ENCODE measurements around the gene MDP1.
"Not testable (repeated sequence)": the region's sequence is repeated elsewhere in the genome, so short reads cannot be mapped to it uniquely, and the experiment has no call there.

The MDP1 gene

DNA sequence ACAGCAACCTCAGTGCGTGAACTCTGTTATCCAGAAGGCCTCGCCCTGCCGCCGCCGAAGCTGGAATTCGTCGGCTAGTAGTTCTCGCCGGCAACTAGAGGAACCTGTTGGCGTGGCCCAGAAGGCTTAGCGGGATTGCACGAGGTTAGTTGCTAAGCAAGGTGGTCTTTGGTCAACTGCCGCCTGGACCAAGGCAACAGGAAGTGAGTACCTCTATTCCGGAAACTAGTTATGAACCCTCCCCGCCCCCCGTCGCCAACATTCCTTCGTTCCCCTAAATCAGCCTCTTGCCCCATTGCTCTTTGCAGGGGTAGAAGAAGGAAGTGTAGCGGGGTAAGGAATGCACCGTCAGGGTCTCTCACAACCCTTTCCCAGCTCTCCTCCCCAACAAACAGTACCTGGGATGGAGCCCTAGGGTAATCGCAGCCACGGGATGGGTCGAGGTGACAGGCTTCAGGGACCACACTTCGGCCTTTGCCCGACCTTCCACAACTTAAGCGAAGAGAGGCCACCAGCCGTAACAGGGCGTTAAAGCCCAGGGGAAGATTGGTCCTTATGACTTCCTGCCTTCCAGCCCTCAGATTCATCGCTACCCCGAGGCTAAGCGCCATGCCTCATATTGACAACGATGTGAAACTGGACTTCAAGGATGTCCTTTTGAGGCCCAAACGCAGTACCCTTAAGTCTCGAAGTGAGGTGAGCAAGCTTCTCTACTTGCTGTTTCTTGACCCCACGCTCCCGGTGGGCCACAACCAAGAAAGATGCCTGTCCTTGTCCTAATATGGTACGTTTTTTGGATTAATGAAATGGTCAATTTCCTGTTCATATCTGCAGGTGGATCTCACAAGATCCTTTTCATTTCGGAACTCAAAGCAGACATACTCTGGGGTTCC is 17.0 kb upstream of the MDP1 start, which contains the start of gene GMPR2:
Gene GMPR2, plus strand, starts transcription at position 285 of the 893 bp plus-strand sequence. Its CDS starts 325 bp downstream, at position 610.
- in situ Hi-C loops (cut with HindIII; ENCODE audit: low pct_unique_long_range_greater_than_20kb, low sequenced_read_pairs) = no loop called here
- no peak for TF ChIP-seq JUND (IDR thresholded peaks at IDR 0.05; ENCODE audit: low read depth)
- no peak for DNase-seq (ENCODE audit: low read depth in 1 of 2, low spot score in 1 of 2)

DNA sequence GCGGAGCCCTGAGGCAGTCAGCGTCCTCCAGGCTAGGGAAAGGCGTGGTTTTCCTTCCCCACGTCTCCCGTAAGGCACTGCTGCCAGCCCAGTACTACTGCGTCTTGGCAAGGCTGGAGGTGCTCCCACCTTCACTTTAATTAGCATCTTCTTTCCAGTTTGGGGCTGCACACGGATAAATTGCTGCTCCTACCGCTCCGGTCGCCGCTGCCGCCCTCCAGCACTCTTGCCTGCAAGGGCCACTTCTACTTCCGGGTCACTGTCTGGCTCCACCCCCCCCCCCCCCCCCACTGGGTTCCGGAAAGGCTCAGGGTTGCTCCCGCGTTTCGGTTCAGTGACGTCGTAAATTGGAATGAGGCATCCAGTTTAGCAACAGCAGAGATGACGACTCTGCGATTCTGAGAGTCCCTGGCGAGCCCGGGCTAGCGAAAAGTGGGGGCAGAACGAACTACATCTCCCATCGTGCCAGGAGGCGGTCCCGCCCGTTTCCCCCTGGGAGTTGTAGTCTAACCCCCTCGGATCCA is 16.3 kb upstream of the MDP1 start, which contains the start of gene NEDD8:
Gene NEDD8, minus strand, starts transcription at position 247 of the 524 bp plus-strand sequence. Its CDS starts 100 bp downstream, at position 147.
- in situ Hi-C loops (cut with HindIII; ENCODE audit: low pct_unique_long_range_greater_than_20kb, low sequenced_read_pairs) = no loop called here
- no peak for TF ChIP-seq JUND (IDR thresholded peaks at IDR 0.05; ENCODE audit: low read depth)
- DNase-seq (ENCODE audit: low read depth in 1 of 2, low spot score in 1 of 2) = peak; percentile 45 to 96

DNA sequence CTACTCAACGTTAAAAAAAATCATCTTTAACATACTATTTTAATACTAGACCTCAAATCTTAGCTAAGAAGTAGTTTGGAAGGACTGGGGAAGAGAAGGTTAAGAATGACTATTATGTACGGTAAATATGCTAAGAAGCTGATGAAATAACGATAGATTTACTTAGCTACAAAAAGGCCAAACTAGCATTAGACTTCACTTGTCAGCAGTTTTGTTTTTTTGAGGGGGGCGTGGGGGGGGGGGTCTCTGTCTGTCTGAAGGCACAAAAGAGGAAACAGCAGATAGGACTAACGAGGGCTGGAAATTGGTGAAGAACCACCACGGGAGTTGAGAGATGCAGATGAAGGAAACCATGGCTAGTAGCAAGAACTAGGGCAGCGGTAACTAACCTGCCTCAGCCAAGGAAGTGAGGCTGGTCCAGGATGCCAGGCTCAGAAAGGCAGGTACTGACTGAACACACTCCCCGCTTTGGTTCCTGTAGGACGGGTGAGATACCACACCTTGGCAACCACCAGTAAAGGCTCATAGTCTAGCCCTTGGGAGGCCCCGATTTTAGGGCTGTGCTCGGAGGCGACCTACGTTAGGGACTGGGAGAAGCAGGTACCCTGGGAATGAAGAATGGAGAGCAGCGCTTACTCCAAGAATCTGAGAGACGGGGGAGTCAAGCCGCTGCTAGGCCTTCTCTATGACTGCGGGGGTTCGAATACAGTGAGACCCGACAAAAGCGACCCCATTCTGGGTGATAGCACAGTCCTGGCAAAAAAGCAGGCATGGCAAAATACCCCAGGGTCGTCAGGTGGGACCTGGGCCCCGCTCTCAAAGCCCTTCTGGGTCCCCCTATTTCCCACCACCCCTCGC is 15.6 kb upstream of the MDP1 start:
- DNase-seq (ENCODE audit: low read depth in 1 of 2, low spot score in 1 of 2) = no peak
- TF ChIP-seq JUND (IDR thresholded peaks at IDR 0.05; ENCODE audit: low read depth) = no peak
- in situ Hi-C loops (cut with HindIII; ENCODE audit: low pct_unique_long_range_greater_than_20kb, low sequenced_read_pairs) = no loop called here

DNA sequence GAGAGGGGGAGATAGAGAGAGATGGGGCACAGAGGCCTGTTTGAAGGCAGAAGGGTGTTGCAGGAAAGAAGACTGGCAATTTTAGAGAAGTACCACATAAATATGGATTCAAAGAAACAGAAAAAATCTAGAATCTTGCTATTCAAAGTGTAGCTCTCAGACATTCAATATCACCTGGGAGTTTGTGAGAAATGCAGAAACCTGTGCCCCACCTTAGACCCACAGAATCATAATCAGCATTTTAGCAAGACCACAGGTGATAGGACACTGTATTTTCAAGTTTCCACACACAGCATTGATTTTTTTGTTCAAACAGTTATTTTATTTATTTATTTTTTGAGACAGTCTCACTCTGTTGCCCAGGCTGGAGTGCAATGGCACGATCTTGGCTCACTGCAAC is 13.0 kb upstream of the MDP1 start:
- in situ Hi-C loops (cut with HindIII; ENCODE audit: low pct_unique_long_range_greater_than_20kb, low sequenced_read_pairs) = no loop called here
- TF ChIP-seq JUND (IDR thresholded peaks at IDR 0.05; ENCODE audit: low read depth) = no peak

DNA sequence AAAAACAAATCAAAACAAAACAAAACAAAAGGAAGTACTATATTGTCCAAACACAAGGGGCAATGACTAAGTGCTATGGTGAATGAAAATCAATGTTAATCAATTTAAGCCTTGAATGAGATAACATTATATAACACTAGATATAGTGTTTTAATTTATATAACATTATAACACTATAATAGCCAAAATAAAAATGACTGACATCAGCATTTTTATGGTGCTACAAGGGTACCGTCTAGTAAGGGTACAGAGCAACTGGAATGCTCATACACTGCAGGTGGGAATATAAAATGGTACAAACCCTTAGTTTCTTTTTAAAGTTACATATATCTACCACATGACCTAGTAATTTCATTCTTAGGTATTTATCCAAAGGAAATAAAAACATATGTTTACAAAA is 10.6 kb upstream of the MDP1 start:
- in situ Hi-C loops (cut with HindIII; ENCODE audit: low pct_unique_long_range_greater_than_20kb, low sequenced_read_pairs) = no loop called here
- DNase-seq (ENCODE audit: low read depth in 1 of 2, low spot score in 1 of 2) = no peak
- no peak for TF ChIP-seq JUND (IDR thresholded peaks at IDR 0.05; ENCODE audit: low read depth)

More for the DNA sequence above, 13.0 kb upstream of the MDP1 start:
- no peak for DNase-seq (ENCODE audit: low read depth in 1 of 2, low spot score in 1 of 2)

DNA sequence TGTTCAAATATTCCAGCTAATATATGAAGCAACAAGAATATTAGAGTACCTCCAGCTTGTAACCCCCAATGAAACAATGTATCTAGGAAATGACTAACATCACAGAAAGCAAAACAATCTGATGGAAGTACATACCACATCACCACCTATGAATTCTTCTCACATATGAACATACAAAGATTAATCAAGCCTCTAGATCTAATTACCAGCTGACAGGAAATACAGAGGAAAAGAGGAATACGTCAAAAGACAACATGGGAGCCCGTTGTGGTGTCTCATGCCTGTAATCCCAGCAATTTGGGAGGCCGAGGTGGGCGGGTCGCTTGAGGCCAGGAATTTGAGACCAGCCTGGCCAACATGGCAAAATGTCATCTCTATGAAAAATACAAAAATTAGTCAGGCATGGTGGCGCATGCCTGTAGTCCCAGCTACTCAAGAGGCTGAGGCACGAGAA is 8.8 kb upstream of the MDP1 start:
- in situ Hi-C loops (cut with HindIII; ENCODE audit: low pct_unique_long_range_greater_than_20kb, low sequenced_read_pairs) = no loop called here
- TF ChIP-seq JUND (IDR thresholded peaks at IDR 0.05; ENCODE audit: low read depth) = no peak
- no peak for DNase-seq (ENCODE audit: low read depth in 1 of 2, low spot score in 1 of 2)

DNA sequence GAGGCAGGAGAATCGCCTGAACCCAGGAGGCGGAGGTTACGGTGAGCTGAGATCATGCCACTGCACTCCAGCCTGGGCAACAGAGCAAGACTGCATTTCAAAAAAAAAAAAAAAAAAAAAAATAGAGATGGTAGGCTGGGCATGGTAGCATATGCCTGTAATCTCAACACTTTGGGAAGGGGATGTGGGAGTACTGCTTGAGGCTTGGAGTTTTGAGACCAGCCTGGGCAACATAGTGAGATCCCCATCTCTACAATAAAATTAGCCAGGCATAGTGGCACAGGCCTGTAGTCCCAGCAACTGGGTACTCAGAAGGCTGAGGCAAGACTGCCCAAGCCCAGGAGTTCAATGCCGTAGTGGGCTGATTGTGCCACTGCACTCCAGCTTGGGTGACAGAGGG is 7.1 kb upstream of the MDP1 start:
- in situ Hi-C loops (cut with HindIII; ENCODE audit: low pct_unique_long_range_greater_than_20kb, low sequenced_read_pairs); DNase-seq (ENCODE audit: low read depth in 1 of 2, low spot score in 1 of 2): not testable (repeated sequence)

DNA sequence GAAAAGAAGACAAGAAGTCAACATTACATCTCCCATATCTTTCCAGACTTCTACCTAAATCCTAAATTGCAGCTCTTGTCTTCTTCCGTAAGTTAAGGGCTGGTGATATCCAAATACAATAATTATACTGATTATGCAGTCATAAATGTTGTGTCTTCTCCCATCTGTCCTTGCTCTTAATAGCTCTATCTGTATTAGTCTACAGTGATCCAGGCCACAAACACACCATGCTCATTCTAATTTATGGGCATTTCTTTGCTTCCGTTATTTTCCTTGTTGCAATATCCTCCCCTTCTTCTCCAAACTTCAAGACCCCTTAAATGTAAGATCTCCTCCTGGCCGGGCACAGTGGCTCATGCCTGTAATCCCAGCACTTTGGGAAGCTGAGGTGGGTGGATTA is 3.7 kb upstream of the MDP1 start:
- no peak for TF ChIP-seq JUND (IDR thresholded peaks at IDR 0.05; ENCODE audit: low read depth)
- in situ Hi-C loops (cut with HindIII; ENCODE audit: low pct_unique_long_range_greater_than_20kb, low sequenced_read_pairs) = no loop called here
- no peak for DNase-seq (ENCODE audit: low read depth in 1 of 2, low spot score in 1 of 2)

DNA sequence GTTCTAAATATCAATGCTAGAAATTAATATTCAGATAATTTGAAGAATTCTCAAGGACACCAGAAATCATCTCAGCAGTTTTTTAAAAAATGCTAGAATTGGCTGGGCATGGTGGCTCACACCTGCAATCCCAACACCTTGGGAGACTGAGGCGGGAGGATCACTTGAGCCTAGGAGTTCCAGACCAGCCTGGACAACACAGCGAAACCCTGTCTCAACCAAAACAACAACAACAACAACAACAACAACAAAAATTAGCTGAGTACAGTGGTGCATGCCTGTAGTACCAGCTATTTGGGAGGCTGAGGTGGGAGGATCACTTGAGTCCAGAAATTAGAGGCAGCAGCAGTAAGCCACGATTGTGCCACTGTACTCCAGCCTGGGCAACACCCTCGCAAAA is 3.2 kb upstream of the MDP1 start:
- DNase-seq (ENCODE audit: low read depth in 1 of 2, low spot score in 1 of 2) = no peak
- in situ Hi-C loops (cut with HindIII; ENCODE audit: low pct_unique_long_range_greater_than_20kb, low sequenced_read_pairs) = no loop called here
- no peak for TF ChIP-seq JUND (IDR thresholded peaks at IDR 0.05; ENCODE audit: low read depth)

DNA sequence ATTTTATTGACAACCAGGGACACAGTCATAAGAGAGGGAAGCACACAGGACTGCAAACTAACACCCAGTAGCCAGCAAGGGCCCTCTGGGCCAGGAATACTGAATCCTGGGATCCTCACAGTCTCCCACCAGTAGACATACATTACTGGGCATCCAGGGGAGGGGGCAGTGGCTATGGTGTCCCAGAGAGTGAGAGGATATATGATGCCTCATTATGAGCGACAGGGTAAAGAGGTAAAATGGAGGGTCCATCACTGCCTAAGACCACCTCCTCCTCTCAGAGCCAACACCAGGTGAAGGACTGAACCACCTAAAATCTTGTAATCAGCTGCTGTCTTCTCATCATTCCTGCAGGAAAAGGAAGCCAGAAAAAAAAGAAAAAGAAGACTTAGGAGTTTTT is 1.0 kb upstream of the MDP1 start:
- DNase-seq (ENCODE audit: low read depth in 1 of 2, low spot score in 1 of 2); in situ Hi-C loops (cut with HindIII; ENCODE audit: low pct_unique_long_range_greater_than_20kb, low sequenced_read_pairs): not testable (repeated sequence)

DNA sequence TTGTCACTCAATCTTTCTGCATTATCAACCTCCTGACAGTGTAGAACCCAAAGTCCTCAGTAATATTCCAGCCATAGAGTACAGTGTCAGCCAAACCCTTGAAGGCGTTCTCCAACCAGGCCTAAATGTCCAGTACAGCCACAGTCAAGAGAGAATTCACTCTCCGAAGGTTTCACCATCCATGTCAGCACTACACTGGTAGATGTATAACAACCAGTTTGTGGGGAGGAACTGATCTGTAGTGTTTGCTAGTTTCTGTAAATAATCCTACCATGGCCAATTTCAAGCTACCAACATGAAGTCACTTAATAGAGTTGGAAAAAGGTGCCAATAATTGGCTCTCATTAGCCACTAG is 456 bp upstream of the MDP1 start:
- in situ Hi-C loops (cut with HindIII; ENCODE audit: low pct_unique_long_range_greater_than_20kb, low sequenced_read_pairs) = no loop called here
- no peak for TF ChIP-seq JUND (IDR thresholded peaks at IDR 0.05; ENCODE audit: low read depth)
- DNase-seq (ENCODE audit: low read depth in 1 of 2, low spot score in 1 of 2) = no peak

DNA sequence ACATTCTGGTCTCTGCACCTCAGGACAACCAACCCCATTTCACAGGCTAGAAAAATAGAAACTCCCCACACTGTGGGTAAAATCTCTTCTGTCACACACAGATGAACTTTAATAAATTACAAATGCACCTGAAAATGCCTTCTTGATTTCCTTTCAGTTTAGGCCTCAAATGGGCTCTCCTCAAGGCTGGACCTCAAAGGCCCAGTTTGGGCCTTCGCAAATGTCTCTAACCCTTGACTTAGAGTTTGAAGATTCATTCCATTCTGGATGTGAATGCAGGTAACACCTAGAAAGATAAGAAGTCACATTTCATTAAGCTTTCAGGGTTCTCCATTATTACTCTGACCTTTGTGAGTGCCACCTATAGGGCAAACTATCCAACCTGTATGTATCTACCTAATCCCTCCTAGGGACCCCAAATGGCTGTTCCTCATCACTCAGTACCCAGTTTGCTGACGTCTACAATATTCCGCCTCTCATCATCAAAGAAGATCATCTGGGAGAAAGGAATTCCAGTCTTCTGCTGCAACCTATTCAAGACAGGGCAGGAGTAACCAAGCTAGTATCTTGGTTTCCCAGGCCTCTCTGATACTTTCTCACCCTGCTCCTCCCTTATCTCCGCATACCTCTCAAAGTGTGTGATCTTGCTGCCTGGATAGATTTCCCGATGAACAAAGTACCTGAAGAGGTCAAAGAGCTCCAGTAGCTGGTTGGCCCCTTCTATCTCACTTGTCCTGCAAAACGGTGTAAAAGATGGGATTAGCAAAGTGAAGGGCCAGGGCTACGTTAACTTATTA is 1.8 kb downstream of the MDP1 start:
- no peak for DNase-seq (ENCODE audit: low read depth in 1 of 2, low spot score in 1 of 2)
- in situ Hi-C loops (cut with HindIII; ENCODE audit: low pct_unique_long_range_greater_than_20kb, low sequenced_read_pairs) = no loop called here
- TF ChIP-seq JUND (IDR thresholded peaks at IDR 0.05; ENCODE audit: low read depth) = no peak

Data from T47D (cell line).